ENCODE measurements around the gene CD2AP.
"Not testable (repeated sequence)": the region's sequence is repeated elsewhere in the genome, so short reads cannot be mapped to it uniquely, and the experiment has no call there.

CD2AP gene

DNA sequence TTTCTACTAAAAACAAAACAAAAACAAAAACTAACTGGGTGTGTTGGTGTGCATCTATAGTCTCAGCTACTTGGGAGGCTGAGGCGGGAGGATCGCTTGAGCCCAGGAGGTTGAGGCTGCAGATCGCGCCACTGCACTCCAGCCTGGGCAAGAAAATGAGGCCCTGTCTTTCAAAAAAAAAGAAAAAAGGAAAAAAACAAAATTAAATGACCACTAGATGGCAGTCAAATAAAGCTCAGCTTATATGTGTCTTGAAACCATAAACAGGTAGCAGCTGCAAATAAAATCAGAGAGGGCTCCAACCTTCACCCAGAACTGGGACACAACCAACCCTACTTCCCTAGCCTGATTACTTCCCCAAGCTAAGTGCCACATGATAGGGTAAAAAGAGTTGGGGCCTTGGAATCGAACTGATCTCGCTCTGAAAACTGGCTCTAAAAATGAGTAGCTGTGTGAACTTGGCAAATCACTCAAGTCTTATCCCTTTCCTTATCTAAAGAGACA, 153.7 kb downstream of the CD2AP start:
- in situ Hi-C loops (cut with HindIII; ENCODE audit: low sequenced_read_pairs) = no loop called here

DNA sequence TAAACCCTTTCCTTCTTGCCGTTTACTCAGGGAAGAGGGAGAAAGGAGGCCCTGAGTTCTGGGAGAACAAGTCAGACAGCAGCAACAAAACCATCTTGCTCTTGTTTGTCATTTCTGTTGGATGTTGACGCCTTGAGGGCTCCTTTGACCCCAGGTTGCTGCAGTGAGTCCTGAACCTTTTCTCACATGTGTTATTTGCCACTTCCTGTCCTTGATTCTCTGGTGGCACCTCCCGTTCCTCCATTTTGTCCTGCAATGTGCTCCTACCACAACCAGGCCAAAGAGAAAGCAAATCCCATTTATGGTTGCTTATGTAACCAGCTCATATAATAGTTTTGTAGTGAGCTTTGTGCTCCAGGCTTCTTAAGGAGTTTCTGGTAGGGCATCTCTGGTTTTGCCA, 154.2 kb downstream of the CD2AP start:
- in situ Hi-C loops (cut with HindIII; ENCODE audit: low sequenced_read_pairs) = no loop called here

DNA sequence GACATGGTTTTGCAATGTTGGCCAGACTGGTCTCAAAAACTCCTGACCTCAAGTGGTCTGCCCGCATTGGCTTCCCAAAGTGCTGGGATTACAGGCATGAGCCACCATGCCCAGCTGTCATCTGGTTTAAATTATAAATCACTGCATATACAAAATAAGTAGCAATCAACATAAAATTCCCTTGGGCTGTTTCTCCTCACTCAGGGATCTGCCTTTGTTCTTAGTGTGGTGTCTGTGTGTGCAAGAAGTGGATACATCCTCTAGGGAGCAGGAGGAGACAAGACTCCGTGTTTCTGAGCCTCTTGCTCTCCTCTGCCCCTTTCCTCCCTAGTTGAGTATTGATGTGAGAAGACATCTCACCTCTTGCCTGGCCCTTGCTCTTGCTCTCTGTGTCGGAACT, 155.6 kb downstream of the CD2AP start:
- in situ Hi-C loops (cut with HindIII; ENCODE audit: low sequenced_read_pairs) = no loop called here

DNA sequence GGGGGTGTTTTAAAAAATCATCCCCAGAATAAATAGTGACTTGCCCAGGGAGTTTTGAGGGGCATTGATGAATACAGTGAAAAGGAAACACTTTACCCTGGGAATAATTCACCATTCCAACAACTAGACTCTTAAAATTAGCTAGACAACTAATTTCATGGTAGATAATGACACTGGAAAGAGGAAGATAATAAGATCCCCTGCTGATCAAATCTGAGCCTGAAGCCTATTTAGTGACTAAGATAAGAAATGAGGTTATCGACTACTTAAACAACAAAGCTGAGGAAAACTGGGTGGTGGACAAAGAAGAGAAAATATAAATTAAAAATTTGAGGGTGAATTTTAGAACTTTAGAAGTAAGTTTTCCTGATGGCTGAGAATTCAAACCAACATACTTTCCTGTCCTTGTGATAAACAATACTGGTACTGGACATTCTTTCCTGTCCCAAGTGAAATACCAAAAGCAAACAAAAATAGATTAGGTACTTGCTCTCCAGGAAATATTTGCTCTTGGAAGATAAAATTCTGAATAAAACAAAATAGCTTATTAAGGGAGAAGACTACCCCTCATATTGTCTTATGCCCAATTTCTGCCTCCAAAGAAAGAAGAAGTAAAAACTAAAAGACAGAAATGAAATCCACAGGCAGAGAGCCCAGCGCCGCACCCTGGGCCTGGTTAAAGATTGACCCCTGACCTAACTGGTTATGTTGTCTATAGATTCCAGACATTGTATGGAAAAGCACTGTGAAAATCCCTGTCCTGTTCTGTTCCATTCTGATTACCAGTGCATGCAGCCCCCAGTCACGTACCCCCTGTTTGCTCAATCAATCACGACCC, 156.8 kb downstream of the CD2AP start:
- in situ Hi-C loops (cut with HindIII; ENCODE audit: low sequenced_read_pairs) = no loop called here

DNA sequence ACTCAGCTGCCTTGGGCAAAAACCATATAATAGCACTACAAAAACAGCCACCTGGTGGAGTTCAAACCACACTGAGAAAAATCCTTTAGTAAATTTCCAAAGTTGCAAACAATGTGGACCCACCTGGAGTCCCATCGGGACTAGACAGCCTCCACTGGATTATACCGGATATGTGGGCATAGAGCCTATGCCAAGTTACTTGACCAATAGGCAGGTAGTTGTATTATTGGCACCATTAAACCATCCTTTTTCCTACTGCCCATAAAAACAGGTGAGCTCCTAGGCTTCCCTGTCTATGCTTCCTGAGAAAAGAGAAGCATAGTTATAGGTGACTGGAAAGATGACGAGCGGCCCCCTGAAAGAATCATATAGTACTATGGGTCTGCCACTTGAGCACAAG, 169.1 kb downstream of the CD2AP start:
- in situ Hi-C loops (cut with HindIII; ENCODE audit: low sequenced_read_pairs) = no loop called here

DNA sequence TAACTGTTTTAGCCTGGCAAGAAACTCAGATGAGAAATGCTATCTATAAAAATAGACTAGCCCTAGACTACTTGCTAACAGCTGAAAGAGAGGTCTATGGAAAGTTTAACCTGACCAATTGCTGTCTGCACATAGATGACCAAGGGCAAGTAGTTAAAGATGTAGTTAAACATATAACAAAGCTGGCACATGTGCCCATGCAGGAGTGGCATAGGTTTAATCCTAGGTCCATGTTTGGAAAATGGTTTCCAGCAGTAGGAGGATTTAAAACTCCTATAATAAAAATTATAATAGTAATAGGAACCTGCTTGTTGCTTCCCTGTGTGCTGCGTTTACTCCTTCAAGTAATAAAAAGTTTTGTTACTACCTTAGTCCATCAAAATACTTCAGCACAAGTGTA, 169.6 kb downstream of the CD2AP start:
- in situ Hi-C loops (cut with HindIII; ENCODE audit: low sequenced_read_pairs) = no loop called here

DNA sequence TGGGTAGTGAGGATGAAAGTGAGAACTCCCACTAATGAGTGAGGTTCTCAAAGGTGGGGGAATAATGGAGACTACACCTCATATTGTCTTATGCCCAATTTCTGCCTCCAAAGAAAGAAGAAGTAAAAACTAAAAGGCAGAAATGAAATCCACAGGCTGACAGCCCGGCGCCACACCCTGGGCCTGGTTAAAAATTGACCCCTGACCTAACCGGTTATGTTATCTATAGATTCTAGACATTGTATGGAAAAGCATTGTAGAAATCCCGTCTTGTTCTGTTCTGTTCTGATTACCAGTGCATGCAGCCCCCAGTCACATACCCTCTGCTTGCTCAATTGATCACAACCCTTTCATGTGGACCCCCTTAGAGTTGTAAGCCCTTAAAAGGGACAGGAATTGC, 170.0 kb downstream of the CD2AP start:
- in situ Hi-C loops (cut with HindIII; ENCODE audit: low sequenced_read_pairs) = not testable (repeated sequence)

DNA sequence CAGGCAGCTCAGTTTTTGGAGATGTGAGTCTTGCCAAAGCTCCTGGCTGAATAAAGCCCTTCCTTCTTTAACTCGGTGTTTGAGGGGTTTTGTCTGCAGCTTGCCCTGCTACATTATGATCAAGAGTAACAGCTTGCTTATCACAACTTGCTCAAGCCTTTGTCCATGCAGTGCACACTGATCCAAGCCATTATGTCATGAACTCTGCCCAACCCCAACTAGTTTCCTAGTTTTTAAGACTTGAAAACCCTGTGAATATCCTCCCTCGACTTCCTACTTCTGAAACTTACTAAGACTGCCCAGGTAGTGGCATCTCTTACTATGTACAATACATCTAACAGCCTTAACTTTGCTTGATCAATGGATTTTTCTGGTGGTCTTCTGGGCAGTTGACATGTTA, 170.4 kb downstream of the CD2AP start:
- in situ Hi-C loops (cut with HindIII; ENCODE audit: low sequenced_read_pairs) = no loop called here

DNA sequence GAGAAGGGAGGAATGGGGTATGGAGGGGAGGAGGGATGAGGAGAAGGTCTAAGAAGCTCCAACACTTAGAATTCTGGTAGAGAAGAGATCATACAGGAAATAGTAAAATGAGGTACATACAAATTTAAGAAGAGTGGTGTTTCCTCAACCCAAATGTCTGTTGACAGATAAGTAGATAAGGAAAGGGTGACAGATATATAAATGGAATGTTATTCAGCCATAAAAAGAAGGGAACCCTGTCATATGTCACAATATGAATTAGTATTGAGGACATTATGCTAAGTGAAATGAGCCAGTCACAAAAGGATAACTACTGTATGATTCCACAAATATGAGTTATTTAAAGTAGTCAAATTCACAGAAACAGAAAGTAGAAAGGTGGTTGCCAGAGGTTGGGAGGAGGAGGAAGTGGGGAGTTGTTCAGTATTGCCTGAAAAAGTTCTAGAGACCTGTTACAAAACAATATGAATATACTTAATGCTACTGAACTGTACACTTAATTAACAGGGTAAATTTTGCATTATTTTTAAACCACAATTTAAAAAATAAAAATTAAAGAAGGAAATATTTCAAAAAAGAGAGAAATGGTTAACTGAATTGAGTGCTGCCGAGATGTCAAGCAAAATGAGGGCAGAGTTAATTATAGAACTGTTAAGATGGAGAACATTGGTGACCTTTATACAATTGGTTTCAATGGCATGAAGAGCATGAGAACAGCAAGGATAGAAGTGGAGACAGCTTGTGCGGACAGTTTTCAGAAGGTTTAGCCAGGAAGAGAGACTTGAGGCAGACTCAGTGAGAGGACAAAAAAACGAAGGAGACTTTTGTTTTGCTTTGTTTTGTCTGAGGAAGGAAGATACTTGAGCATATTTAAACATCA, 173.2 kb downstream of the CD2AP start:
- in situ Hi-C loops (cut with HindIII; ENCODE audit: low sequenced_read_pairs) = no loop called here

DNA sequence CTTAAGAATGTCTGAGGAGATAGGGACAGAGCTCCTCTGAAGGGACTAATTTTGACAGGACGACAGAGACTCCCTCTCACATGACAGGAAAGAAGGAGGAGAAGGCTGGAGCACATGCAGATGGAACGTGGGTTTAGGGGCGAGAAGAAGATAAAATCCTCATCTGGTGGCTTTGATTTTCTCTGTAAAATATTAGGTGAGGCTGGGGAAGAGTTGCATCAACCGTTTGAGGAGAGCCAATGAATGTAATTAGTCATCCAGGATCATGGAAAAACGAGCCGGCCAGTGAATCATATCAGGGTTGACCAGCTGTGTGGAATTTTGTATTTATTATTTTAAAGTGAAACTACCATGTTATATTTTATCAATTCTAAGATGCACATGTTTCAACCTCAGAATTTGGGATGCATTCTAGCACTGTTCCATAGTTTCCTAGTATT, 173.9 kb downstream of the CD2AP start:
- in situ Hi-C loops (cut with HindIII; ENCODE audit: low sequenced_read_pairs) = no loop called here

DNA sequence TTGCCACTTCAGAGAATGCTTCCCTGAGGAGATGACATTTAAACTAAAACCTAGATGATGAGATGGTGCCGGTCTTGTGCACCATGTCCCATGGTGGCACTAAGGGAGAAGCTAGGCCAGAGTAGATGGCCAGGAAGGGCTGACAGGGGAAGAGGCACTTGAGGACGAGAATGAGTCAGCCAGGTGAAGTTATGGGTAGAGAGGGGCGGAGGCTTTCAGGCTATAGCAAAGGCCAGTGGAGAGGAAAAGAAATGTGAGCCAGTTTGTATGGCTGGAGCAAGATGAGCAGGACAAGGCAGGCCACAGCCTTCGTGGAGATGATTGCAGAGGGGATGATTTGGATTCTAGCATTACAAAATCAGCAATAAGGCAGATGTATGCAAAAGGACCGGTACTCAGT, 176.1 kb downstream of the CD2AP start:
- in situ Hi-C loops (cut with HindIII; ENCODE audit: low sequenced_read_pairs) = no loop called here

DNA sequence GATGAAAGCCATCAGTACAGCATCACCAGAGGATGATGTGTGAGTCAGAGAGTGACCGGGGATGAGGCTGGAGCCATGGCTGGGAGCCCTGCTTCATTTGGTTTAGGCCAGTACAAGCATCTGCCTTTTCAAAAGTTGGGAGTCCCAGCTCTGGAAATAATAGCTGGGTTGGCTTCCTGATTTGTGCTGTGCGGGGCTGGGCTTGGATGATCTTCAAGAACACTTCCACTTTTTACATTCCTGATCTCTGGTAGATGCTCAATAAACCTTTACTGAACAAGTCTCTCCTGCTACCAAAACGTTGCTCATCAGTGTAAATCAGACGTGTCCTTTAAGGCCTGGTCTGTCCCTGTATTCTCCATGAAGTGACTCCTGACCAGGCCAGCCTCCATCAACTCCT, 176.7 kb downstream of the CD2AP start:
- in situ Hi-C loops (cut with HindIII; ENCODE audit: low sequenced_read_pairs) = no loop called here

DNA sequence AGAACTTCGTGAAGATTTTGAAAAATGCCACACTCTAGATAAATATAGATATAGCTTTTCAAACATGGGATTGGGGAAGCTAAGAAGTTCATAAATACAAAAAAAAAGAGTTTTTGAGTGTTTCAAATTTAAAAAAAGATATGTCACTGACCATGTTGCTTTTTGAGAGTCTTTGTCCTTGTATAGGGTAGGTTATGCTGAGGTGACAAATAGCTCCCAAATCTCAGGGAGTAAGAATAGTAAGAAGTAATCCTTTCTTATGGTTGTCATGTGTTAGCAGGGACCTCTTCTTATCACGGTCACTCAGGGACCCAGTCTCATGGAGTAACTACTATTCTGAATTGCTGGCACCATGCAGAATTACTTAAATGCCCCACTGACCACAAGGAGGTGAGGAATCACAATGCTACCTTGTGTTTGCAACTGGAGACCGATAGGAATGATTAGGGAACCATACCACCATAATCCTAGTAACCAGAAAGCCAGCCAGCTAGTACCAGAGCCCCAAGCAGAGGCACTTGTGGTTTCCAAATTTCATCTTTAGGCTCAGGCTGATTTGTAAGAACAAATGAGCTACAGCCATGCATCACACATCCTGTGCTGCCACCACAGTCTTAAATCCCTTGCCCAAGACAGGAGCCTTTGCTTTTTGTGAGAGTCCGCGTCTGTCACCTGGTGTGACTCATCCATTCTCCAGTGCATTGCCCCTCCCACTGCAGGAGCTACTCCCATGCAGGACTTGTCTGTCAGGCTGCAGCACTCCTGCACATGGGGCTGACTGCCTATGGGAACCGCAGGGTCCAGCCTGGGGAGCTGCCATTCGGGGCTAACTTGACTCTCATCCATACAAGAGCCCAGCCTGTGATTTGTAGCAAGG, 178.4 kb downstream of the CD2AP start:
- in situ Hi-C loops (cut with HindIII; ENCODE audit: low sequenced_read_pairs) = no loop called here

DNA sequence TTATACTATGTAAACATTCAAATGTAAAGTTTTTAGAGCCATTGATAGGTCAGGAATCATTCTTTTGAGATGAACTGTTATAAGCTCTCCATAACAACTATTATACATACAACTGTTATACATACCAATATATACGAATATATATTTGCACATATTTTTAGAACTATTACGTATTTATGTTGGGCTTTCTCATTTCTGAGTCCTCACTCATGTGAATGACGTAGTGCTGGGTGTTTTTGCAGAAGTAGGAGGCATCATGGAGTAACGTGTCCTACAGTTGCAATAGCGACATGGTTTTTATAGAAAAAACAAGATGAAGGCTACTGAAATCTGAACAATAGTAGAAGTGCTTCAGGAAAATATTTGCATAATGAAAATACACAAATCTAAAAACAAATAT, 184.4 kb downstream of the CD2AP start:
- in situ Hi-C loops (cut with HindIII; ENCODE audit: low sequenced_read_pairs) = no loop called here

DNA sequence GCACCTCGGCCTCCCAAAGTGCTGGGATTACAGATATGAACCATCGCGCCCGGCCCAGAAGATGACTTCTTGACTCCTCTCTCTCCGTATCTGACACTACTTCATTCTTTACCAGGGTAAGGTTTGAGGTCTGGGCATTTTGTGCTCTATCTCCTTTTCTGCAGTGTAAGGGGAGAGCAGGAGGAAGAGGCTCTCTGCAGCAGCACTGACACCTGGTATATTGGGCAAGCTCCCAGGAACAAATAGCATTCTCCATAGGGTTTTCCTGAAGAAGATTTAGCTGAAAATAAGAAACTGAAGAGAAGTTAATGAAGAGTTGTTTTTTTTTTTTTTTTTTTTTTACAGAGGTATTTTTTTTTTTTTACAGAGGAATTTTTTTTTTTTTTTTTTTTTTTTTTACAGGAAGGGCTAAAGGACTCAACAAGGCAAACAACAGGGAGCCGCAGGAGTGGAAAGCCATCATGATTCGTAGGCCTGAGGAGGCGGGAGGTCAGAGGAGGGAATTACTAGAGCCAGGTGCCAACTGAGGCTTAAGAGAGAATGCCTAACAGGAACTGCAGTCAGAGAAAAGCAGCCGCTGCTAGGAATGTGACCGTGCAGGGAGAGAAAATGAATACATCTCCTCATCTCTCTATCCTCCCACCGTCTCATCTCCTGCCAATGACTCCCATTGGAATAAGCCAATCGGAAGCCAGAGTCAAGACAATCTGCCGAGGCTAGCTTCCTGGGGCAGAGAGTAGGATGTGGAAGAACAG, 186.1 kb downstream of the CD2AP start:
- in situ Hi-C loops (cut with HindIII; ENCODE audit: low sequenced_read_pairs) = no loop called here

DNA sequence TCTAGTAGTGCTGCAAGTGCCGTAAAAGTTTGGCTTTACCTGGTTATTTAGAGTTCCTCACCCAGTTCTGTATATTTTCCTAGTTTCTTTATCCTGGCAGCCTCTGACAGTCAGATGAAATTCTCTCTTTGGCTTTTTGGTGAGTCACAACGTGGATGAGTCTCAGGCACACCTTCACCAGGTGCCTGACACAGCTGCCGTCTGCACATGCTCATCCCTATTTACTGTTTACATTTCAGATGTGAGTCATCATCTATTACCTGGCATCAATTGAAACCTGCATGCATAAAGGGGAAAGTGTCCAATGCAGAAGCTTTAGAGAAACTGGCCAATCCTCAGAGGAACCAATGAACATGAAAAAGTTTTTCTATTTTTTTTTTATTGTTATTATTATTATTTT, 187.5 kb downstream of the CD2AP start:
- in situ Hi-C loops (cut with HindIII; ENCODE audit: low sequenced_read_pairs) = no loop called here

DNA sequence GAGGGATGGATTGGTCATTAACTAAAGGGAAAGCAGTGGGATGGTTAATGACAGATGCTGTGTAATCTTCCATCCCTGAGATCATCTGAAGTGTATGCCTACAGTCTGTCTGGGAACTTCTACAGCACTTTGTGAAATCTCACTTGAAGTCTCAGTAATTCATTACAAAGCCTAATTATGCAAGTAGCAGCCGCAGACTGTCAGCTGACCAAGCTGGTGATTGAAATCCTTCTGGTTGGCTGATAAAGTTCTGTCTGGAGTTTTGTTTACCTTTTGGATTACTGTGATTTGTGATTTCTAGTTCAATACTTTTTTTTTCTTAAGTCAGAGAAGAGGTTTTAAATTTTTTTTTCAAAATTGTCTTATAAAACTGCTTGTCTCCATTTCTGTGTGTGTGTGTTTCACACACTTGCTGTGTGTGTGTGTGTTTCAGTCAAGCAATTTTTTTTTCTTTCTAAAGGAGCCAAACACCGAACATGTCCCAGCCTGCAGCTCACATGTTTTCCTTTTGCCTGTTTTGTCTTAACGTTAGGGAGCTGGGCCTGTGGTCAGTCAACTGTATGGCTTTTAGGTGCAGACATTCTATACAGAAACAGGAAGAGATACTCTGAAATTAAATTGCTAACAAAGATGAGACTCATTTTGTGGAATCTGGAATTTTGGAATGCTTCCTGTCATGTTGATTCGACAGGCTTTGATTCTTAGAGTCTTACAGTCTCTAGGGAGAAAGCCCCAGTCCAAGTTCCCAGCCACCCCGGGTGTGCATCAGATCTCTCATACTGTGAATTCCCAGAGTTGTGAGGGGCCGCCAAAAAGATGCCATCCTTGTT, 192.3 kb downstream of the CD2AP start:
- in situ Hi-C loops (cut with HindIII; ENCODE audit: low sequenced_read_pairs) = no loop called here

DNA sequence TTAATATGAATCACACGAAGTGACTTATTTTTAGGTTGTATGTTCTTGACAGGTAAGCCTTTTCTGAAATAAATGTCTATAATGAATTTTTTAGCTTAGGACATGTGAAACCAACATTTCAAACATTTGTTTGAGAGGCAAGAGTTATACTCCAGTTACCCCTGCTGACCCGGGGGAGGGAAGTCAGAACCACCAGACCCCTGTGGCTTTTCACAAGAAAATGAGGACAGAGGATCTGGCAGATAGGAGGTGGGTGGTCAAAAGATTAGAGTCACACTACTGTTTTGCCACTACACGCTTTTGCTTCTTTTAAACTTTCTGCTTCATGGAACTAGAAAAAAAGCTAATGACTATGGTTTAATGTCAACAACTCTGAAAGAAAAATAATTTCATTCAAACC, 193.3 kb downstream of the CD2AP start:
- in situ Hi-C loops (cut with HindIII; ENCODE audit: low sequenced_read_pairs) = no loop called here

DNA sequence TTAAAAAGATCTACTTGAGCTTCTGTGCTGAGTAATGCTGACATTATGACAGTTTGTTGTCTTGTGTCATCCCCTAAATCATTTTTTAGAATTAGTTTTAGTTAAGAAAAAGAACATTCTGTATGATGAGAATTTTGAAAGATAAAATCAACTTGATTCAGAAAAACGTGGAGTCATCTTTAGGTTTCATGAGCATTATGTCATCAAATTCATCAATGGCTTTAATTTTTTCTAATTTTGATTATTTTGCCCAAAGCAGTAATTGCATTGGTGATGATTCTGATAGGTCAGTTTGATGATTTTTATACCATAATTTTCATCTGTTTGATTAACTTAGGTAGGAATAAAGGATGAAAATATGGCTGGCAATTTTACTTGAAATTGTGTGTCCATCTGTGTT, 194.2 kb downstream of the CD2AP start:
- in situ Hi-C loops (cut with HindIII; ENCODE audit: low sequenced_read_pairs) = no loop called here
